Epidermal melanocyte (primary cell): ENCODE data around the gene MRPL42.
"Not testable (repeated sequence)": the region's sequence is repeated elsewhere in the genome, so short reads cannot be mapped to it uniquely, and the experiment has no call there.

ENCODE experiments used
- DNase-seq: peaks from one replicate; pipeline ENCODE4 v3.0.0; 2011; ENCODE audit warnings: low spot score; ENCODE audit not compliant: insufficient read length

Gene MRPL42

DNA sequence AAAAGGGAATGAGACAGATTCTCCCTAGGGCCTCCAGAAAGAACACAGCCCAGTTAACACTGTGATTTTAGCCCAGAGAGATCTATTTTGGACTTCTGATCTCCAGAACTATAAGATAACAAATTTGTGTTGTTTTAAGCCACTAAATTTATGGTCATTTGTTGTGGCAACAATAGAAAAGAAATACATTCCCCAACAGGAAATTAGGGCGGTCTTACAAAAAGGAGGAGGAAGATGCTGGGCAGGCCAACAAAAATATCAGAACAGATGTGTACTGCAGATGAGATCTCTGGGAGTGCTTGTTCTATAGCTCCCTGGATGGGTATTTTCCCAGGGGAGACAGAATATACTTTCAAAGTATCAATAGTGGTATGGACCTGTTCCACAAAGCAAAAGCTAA is 73.2 kb downstream of the MRPL42 start:
- no peak for DNase-seq

DNA sequence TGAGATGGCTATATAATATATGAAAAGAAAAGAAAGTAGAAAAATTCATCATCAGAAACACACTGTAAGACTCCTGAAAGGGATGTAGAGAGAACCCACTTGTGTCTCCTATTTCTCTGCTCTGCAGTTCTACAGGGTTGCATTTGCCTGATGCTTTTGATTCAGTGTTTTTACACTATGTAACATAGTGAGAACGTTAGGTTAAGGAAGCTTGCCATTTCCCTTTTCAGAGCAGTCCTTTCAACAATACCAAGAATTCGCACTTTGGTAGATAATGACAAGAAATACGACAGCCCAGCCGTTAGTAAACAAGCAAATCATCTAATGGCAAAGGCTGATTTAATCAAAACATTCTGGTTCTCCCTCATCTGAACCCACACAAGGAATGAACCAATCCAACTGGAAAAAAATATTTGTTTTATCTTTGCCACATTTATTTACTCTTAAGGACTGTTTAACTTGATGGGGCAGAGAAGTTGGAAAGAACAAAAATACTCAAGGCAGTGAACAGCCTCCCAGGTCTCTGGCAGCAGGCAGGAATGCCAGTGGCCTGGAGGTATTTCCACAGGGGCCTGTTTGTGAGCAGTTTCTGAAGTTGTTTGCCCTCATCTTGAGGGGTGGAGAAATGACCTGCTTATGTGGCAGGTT is 74.4 kb downstream of the MRPL42 start:
- DNase-seq: no peak

DNA sequence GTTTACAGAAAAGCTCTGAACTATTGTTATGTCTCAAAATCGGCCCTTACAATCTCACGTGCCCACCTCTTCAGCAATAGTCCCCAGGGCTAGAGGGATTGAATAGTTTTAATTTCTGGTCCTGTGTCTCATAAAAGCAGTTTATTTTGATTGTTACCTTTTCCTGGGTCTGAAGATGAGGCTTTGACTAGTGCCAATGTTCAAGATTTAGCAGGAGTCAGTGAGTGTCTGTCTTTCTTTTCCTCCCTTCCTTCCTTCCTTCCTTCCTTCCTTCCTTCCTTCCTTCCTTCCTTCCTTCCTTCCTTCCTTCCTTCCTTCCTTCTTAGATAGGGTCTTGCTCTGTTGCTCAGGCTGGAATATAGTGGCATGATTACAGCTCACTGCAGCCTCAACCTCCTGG is 80.5 kb downstream of the MRPL42 start:
- no peak for DNase-seq

DNA sequence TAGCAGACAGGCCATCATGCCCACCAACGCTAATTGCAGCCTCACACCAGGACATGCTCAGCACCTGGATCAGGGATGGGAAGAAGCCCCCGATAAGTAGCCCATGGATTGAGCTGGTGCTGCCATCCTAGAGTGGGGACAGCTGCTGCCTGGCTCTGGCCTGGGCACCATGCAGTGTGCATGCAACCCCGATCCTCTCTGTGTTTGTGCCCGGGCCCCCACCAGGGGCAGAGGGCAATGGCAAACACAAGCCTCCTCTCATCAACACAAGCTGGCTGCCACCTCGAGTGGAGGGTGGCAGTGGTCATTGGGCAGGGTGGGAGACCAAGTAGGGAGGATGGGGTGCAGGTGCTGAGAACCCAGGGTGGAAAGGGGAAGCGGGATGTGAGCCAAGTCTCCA is 81.9 kb downstream of the MRPL42 start:
- no peak for DNase-seq

DNA sequence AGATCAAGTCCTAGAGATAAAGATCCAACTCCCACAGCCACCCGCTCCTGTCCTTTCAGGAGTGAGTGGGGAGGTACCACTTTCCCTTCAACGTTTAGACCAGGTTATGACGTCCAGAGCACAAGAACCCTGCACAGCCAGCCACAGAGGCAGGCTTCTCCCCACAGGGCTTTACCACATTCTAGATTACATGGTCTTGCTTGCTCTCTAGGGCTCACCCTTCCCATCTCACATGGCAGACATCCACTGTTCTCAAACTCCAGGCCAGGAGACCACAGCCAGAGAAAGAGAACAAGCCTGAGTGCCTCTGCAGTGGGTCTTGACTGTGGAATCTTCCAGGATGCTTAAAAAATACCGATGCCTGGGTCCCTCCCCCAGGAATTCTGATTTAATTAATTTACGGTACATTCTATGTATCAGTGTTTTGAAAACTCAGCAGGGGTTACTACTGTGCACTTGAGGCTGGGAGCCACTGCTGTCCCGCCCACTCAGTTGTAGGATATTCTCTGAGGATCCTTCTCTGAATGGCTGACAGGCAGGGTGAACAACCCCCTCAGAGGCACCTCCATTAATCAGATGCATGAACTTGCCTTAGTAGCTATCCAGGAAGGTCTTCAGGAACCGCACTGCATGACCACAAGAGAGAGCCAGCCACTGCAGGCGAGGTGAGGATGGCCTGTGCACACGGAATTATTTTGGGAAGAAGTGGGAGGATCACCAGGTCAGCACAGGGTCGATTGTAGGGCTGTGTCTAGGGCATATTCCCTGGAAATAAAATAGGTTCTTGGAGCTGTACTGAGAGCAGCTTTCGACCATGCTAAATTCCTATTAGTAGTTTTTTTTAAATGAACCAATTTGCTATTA is 83.7 kb downstream of the MRPL42 start:
- DNase-seq: no peak

DNA sequence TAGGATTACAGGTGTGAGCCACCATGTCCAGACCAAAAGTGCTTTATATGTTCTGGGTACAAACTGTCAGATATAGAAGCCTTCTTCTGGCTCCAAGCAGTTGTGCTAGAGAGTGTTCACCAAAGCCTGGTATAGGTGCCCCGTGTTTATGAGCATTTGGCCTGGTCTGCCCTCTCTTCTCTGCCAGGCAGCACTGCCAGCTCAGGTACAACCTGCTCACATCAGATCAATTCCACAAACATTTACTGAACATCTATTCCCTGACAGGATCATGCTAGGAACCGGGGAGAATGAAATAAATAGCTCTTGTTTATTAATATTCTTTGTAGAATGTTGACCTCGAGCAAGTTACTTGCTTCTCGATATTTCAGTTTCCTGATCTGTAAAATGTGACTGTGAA is 85.1 kb downstream of the MRPL42 start:
- no peak for DNase-seq

DNA sequence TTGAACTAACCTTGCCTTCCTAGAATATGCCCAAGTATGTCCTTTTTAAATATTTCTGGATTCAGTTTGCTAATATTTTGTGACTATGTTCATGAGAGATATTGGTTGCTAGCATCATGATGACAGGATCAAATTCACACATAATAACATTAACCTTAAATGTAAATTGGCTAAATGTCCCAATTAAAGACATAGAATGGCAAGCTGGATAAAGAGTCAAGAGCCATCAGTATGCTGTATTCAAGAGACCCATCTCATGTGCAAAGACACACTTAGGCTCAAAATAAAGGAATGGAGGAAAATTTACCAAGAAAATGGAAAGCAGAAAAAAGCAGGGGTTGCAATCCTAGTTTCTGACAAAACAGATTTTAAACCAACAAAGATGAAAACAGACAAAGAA is 90.6 kb downstream of the MRPL42 start:
- not testable (repeated sequence) for DNase-seq

DNA sequence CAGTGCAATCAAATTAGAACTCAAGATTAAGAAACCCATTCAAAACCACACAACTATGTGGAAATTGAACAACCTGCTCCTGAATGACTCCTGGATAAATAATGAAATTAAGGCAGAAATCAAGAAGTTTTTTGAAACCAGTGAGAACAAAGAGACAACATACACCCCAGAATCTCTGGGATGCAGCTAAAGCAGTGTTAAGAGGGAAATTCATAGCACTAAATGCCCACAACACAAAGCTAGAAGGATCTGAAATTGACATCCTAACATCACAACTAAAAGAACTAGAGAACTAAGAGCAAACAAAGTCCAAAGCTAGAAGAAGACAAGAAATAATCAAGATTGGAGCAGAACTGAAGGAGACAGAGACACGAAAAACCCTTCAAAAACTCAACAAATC is 91.4 kb downstream of the MRPL42 start:
- DNase-seq: not testable (repeated sequence)

DNA sequence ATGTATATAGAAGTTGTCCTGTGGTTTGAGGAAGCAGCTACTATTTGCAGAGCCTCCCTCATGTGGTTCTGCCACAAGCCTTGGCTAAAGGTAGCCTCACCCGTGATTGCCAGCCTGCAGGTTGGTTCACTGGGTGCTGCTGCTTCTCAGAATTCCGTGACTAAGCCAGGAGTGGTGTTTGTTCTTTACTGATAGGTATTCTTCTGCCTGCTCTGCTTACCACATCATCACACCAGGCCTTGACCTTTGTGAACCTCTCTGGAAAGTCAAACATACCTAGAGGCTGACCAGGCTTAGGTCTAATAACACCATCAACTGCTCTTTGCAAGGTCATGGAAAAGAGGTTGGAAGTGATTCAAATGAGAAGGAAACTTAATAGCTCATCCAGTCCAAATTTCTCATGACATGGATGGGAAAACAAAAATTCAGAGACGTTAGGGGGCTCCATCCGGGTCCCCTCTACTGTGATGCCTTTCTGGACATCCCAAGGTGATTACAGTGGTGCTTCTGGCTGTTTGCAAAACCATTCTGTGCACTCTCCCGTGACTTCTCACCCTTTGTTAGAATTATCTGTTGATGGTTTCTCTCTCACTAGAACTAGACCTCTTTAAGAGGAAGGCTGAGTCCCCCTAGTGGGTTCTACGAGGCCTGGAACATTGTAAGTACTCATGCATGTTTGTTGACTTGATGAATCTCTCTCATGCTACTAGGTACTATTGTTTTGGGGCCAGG is 96.7 kb downstream of the MRPL42 start:
- no peak for DNase-seq

DNA sequence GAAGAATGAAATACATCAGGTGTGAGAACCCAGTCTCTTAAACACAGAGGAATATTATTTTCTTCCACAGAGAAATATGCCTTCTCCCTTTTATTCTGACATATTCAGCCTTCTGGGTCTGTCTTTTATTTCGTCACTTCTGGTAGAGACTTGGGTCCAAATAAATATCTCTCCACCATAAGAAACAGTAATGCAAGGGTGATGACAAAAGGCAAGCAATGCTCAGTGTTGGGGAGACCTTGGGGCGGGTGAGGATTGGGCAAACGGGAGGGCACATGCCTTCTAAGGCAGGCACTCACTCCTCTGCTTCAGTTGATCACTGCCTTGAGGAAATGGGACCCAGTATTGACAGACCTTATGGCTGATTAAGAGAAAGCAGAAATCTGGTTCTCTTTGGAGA is 98.4 kb downstream of the MRPL42 start:
- DNase-seq: no peak
